Ishikawa (cell line): ENCODE data around the gene ARHGEF10L.

ENCODE experiments used
- CEBPB ChIP-seq: IDR thresholded peaks from 2 replicates; pipeline ENCODE4 v1.6.1; 2012
- EP300 ChIP-seq: IDR thresholded peaks from 2 replicates; pipeline ENCODE4 v1.6.1; 2012; ENCODE audit warnings: borderline replicate concordance
- FOXM1 ChIP-seq: IDR thresholded peaks from 2 replicates; pipeline ENCODE4 v1.6.1; 2012; ENCODE audit warnings: low read depth, borderline replicate concordance
- NFIC ChIP-seq: IDR thresholded peaks from 2 replicates; pipeline ENCODE4 v1.6.1; 2012
- RAD21 ChIP-seq: IDR thresholded peaks from 2 replicates; pipeline ENCODE4 v1.6.1; 2012; ENCODE audit warnings: low read depth
- TAF1 ChIP-seq: IDR thresholded peaks from 2 replicates; pipeline ENCODE4 v1.6.1; 2012; ENCODE audit warnings: low read depth, mild to moderate bottlenecking
- TCF12 ChIP-seq: IDR thresholded peaks from 2 replicates; pipeline ENCODE4 v1.6.1; 2012; ENCODE audit warnings: low read depth
- TEAD4 ChIP-seq: IDR thresholded peaks from 2 replicates; pipeline ENCODE4 v1.6.1; 2012
- YY1 ChIP-seq: IDR thresholded peaks from 2 replicates; pipeline ENCODE4 v1.6.1; 2012; ENCODE audit warnings: low read depth
- TF ChIP-seq, protein P1 (sequence below): IDR thresholded peaks from 2 replicates; pipeline ENCODE4 v1.6.1; 2012; ENCODE audit warnings: low read depth, mild to moderate bottlenecking
- TF ChIP-seq, protein P2 (sequence below): IDR thresholded peaks from 2 replicates; pipeline ENCODE4 v1.6.1; 2012
- TF ChIP-seq, protein P3 (sequence below): IDR thresholded peaks from 2 replicates; pipeline ENCODE4 v1.6.1; 2012

DNA sequence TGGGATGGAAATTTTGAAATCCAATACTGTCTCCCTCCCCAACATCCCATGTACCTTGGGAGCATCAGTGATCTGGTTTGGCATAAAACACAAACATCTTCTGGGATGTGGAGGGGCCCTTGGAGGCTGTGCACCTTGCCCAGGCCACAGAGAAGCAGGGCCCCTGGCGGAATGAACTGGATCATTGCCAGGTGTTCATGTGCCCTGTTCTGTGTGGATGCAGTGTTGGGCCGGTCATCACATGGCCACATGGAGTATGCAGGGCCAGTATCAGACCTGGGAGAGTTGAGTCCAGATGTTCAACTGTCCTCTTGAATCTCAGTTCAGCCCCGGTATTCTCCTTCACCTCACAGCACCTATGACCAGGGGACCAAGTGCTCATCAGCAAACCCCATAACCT, 26.9 kb downstream of the ARHGEF10L start:
- TF ChIP-seq, protein P1, sequence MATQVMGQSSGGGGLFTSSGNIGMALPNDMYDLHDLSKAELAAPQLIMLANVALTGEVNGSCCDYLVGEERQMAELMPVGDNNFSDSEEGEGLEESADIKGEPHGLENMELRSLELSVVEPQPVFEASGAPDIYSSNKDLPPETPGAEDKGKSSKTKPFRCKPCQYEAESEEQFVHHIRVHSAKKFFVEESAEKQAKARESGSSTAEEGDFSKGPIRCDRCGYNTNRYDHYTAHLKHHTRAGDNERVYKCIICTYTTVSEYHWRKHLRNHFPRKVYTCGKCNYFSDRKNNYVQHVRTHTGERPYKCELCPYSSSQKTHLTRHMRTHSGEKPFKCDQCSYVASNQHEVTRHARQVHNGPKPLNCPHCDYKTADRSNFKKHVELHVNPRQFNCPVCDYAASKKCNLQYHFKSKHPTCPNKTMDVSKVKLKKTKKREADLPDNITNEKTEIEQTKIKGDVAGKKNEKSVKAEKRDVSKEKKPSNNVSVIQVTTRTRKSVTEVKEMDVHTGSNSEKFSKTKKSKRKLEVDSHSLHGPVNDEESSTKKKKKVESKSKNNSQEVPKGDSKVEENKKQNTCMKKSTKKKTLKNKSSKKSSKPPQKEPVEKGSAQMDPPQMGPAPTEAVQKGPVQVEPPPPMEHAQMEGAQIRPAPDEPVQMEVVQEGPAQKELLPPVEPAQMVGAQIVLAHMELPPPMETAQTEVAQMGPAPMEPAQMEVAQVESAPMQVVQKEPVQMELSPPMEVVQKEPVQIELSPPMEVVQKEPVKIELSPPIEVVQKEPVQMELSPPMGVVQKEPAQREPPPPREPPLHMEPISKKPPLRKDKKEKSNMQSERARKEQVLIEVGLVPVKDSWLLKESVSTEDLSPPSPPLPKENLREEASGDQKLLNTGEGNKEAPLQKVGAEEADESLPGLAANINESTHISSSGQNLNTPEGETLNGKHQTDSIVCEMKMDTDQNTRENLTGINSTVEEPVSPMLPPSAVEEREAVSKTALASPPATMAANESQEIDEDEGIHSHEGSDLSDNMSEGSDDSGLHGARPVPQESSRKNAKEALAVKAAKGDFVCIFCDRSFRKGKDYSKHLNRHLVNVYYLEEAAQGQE, result no peak
- TF ChIP-seq EP300, result no peak
- TF ChIP-seq YY1, result no peak
- no peak for TF ChIP-seq NFIC
- no peak for TF ChIP-seq TEAD4
- no peak for TF ChIP-seq CEBPB
- TF ChIP-seq RAD21, result no peak
- TF ChIP-seq TCF12, result no peak
- no peak for TF ChIP-seq TAF1
- no peak for TF ChIP-seq FOXM1
- TF ChIP-seq, protein P2, sequence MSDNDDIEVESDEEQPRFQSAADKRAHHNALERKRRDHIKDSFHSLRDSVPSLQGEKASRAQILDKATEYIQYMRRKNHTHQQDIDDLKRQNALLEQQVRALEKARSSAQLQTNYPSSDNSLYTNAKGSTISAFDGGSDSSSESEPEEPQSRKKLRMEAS, result no peak
- TF ChIP-seq, protein P3, sequence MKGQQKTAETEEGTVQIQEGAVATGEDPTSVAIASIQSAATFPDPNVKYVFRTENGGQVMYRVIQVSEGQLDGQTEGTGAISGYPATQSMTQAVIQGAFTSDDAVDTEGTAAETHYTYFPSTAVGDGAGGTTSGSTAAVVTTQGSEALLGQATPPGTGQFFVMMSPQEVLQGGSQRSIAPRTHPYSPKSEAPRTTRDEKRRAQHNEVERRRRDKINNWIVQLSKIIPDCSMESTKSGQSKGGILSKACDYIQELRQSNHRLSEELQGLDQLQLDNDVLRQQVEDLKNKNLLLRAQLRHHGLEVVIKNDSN, result no peak
